Left lung (tissue), 10 donors: ENCODE data around the gene RABGAP1L. TPM values are rescaled to one million over a fixed set of nuclear protein-coding genes. Genes with fewer than 3 reads are reported as not detected.
A peak's percentile ranks its signal among the peaks of the same experiment; 100 is the strongest.

ENCODE experiments used
- ATAC-seq: fragments of 200-7000 bp; cut with Tn5 transposase; one replicate; pipeline ENCODE4 v1.9.1; 2020; ENCODE audit warnings: moderate library complexity
- DNase-seq, 4 donors: peaks; one replicate each; pipeline ENCODE4 v3.0.0-alpha.2; 2013 to 2020
- H3K27ac ChIP-seq, 2 donors: fragments of 200-600 bp; sonication (generic) in 1 of 2; one replicate each; pipeline versions ENCODE4 v1.5.0 to v1.8.0; 2020 to 2021
- H3K27me3 ChIP-seq, 2 donors: fragments of 200-600 bp; sonication (generic) in 1 of 2; one replicate each; pipeline versions ENCODE4 v1.5.0 to v1.8.0; 2020 to 2021
- H3K36me3 ChIP-seq, 2 donors: fragments of 200-600 bp; sonication (generic) in 1 of 2; one replicate each; pipeline versions ENCODE4 v1.5.0 to v1.8.0; 2020 to 2021
- H3K4me1 ChIP-seq, 2 donors: fragments of 200-600 bp; one replicate each; pipeline ENCODE4 v1.8.0; 2021
- H3K4me3 ChIP-seq, 2 donors: fragments of 200-600 bp; sonication (generic) in 1 of 2; one replicate each; pipeline versions ENCODE4 v1.5.0 to v1.8.0; 2020 to 2021; ENCODE audit warnings: mild to moderate bottlenecking in 1 of 2
- H3K9me3 ChIP-seq, 2 donors: fragments of 200-600 bp; sonication (generic) in 1 of 2; one replicate each; pipeline versions ENCODE4 v1.5.0 to v1.8.0; 2020 to 2021
- intact Hi-C, 2 donors: fragments of 100-400 bp; cut with DNase I; formaldehyde crosslinking; loops; one replicate each; pipeline versions ENCODE4 v1.11.2 to v1.14.2; 2022
- polyA plus RNA-seq, 6 donors: library from polyadenylated mRNA; unstranded; fragments of 120-200 nt; gene quantifications; one replicate each; pipeline ENCODE4 v1.2.1, GENCODE V29; 2013; ENCODE audit not compliant: insufficient read length in 6 of 6
- total RNA-seq, 2 donors: library from RNA; stranded (reverse); fragmentation: NEBNext Ultra II Directional; extraction: Animal tissue kit (Norgen Biotek cat#: 25700); gene quantifications; one replicate each; pipeline ENCODE4 v1.2.1, GENCODE V29; 2021
- TF ChIP-seq, protein P1 (sequence below), 2 donors: fragments of 200-600 bp; sonication (generic) in 1 of 2; IDR thresholded peaks; one replicate each; pipeline versions ENCODE4 v1.5.0 to v1.8.0; 2021; ENCODE audit warnings: antibody characterized with exemption in 2 of 2
- donor health status: DM: no; HTN: yes; CAD: no.
- donor health status: DM: no; HTN: no; CAD: no.

RABGAP1L gene
- total and polyA plus RNA-seq, 8 donors: 40.3 to 67.3 (median 51.4) TPM

DNA sequence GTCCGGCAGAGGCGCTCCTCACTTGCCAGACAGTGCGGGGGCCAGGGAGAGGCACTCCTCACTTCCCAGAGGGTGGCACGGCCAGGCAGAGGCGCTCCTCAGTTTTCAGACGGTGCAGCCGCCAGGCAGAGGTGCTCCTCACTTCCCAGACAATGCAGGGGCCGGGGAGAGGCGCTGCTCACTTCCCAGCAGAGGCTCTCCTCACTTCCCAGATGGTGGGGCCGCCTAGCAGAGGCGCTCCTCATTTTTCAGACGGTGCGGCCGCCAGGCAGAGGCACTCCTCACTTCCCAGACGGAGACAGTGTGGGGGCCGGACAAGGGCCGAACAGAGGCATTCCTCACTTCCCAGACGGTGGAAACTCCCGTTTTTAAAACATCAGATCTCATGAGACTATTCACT lies 602.0 kb downstream of the RABGAP1L start:
- Histone ChIP-seq H3K4me3 (no peak overlapping the region), H3K36me3 (no peaks in the 10 kb centered on the region), H3K27ac (no peak overlapping the region), H3K4me1 (no peaks in the 10 kb centered on the region), H3K27me3 (no peaks in the 10 kb centered on the region), H3K9me3 (no peaks in the 10 kb centered on the region)
- TF ChIP-seq, protein P1, sequence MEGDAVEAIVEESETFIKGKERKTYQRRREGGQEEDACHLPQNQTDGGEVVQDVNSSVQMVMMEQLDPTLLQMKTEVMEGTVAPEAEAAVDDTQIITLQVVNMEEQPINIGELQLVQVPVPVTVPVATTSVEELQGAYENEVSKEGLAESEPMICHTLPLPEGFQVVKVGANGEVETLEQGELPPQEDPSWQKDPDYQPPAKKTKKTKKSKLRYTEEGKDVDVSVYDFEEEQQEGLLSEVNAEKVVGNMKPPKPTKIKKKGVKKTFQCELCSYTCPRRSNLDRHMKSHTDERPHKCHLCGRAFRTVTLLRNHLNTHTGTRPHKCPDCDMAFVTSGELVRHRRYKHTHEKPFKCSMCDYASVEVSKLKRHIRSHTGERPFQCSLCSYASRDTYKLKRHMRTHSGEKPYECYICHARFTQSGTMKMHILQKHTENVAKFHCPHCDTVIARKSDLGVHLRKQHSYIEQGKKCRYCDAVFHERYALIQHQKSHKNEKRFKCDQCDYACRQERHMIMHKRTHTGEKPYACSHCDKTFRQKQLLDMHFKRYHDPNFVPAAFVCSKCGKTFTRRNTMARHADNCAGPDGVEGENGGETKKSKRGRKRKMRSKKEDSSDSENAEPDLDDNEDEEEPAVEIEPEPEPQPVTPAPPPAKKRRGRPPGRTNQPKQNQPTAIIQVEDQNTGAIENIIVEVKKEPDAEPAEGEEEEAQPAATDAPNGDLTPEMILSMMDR (IDR thresholded peaks at IDR 0.05): no peak
- DNase-seq (peak in 1 of 4 donors; percentile 71), ATAC-seq (no peak)
- intact Hi-C loops: no loop called here

DNA sequence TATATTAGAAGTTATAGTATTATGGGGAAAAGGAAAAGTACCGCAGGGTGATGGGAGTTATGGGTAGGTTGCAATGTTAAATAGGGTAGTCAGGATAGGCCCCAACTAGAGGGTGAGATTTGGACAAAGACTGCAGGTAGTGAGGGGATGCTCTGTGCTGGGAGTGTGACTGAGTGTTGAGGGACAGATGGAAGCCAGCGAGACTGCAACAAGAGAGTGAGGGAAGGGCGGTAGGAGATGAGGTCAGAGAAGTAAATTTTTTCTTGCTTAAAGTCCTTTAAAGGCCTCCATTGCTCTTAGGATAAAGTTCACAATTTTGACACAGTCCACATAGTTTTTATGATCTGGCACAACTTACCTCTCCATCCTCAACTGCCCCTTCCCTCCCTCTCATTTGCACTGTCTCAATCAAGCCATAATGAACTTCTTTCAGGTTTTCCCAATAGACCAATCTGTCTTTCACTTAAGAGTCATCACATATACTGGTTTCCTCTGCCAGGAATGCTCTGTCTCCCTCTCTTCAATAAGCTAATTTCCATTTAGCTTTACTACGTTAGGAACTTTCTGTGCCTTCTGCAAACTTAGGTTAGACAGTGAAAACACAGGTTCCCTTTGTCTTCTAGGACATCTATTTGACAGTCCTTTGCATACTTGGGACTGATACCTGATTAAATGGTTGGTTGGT lies 602.7 kb downstream of the RABGAP1L start:
- Histone ChIP-seq H3K36me3 (no peaks in the 10 kb centered on the region), H3K4me3 (no peak overlapping the region), H3K9me3 (no peaks in the 10 kb centered on the region), H3K27ac (no peak overlapping the region), H3K4me1 (no peaks in the 10 kb centered on the region), H3K27me3 (no peaks in the 10 kb centered on the region)
- no peak for ATAC-seq
- intact Hi-C loops: no loop called here
- TF ChIP-seq, protein P1 (IDR thresholded peaks at IDR 0.05): no peak
- no peak for DNase-seq

DNA sequence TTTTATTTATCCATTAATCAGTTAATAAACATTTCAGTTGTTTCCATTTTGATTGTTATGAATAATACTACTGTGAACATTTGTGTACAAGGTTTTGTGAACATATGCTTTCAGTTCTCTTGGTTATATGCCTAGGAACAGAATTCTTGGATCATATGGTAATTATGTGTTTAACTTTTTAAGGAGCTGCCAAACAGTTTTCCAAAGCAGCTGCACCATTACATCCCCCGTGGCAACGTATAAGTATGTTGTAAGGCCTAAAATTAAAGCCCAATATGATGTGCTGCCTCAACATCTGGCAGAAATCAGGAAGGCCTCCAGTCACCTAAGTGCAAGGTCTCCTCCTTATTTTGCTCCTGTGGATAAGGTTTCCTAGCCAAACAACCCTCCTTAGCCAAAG lies 604.9 kb downstream of the RABGAP1L start:
- Histone ChIP-seq H3K4me1 (no peaks in the 10 kb centered on the region), H3K4me3 (no peak overlapping the region), H3K36me3 (no peaks in the 10 kb centered on the region), H3K27ac (no peak overlapping the region), H3K27me3 (no peaks in the 10 kb centered on the region), H3K9me3 (no peaks in the 10 kb centered on the region)
- ATAC-seq (no peak), DNase-seq (peak in 1 of 4 donors; percentile 28)
- TF ChIP-seq, protein P1 (IDR thresholded peaks at IDR 0.05): no peak
- intact Hi-C loops: no loop called here

DNA sequence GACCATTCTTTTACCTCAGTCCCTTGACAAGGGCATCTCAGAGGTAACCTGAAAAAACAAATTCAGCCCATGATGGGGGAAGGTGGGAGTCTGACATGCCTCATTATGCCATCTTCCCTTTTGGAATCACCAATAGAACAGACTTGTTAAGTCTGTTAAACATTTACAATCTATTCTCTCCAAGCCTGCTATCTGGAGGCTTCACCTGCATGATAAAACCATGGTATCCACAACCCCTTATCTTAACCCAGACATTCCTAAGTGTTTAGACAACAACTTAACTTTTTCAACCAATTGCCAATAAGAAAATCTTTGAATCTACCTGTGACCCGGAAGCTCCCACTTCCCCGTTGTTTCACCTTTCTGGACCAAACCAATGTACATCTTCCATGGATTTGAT lies 607.4 kb downstream of the RABGAP1L start:
- H3K9me3 ChIP-seq: no peaks in the 10 kb centered on the region
- TF ChIP-seq, protein P1 (IDR thresholded peaks at IDR 0.05): no peak
- no peaks in the 10 kb centered on the region for H3K36me3 ChIP-seq
- H3K4me1 ChIP-seq: no peaks in the 10 kb centered on the region
- no peaks in the 10 kb centered on the region for H3K27me3 ChIP-seq
- intact Hi-C loops: loop anchor here in 1 of 2 donors (5.0 kb wide), 1 partner anchor 216 kb away; no protein-coding TSS in a partner anchor
- ATAC-seq (no peak), DNase-seq (no peak)
- H3K27ac ChIP-seq: no peak overlapping the region
- no peak overlapping the region for H3K4me3 ChIP-seq

DNA sequence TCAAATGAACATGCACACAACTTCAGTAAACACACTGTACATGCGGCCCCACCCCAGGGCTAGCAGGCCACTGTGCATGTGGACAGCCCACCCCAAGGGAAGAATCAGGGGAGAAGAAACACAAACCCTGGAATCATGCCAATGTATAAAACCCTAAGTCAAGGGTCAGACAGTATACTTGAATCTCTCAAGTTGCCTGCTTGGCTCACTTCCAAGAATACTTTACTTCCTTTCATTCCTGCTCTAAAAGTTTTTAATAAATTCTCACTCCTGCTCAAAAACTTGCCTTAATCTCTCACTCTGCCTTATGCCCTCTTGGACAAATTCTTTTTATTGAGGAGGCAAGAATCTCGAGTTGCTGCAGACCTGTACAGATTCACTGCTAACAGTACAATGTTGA lies 609.2 kb downstream of the RABGAP1L start:
- TF ChIP-seq, protein P1 (IDR thresholded peaks at IDR 0.05): no peak
- Histone ChIP-seq H3K27me3 (no peaks in the 10 kb centered on the region), H3K27ac (no peak overlapping the region), H3K4me1 (no peaks in the 10 kb centered on the region), H3K9me3 (no peaks in the 10 kb centered on the region), H3K4me3 (no peak overlapping the region), H3K36me3 (no peaks in the 10 kb centered on the region)
- no peak for ATAC-seq
- no peak for DNase-seq
- intact Hi-C loops: loop anchor here in 1 of 2 donors (5.0 kb wide), 1 partner anchor 214 kb away; no protein-coding TSS in a partner anchor
